GM12873 (cell line): ENCODE measurements around the gene WDR75.

ENCODE experiments used
- CTCF ChIP-seq: IDR thresholded peaks from 2 replicates; pipeline ENCODE4 v1.5.1; 2012; ENCODE audit warnings: low read depth, mild to moderate bottlenecking, moderate library complexity, low read length, control low read depth; ENCODE audit not compliant: insufficient read depth; ENCODE audit errors: missing control alignments

Gene WDR75

GRCh38 chr2:189440947-189441708 lies at the start of gene WDR75:
WDR75 (plus strand) TSS chr2:189441474; CDS start chr2:189441493, 19 bp downstream.
- no peak for TF ChIP-seq CTCF

GRCh38 chr2:189393440-189394111 lies 47.7 kb upstream of the WDR75 start:
- no peak for TF ChIP-seq CTCF

- TF ChIP-seq CTCF: no peak
Measured at GRCh38 chr2:189394525-189394924, 46.7 kb upstream of the WDR75 start.

GRCh38 chr2:189402932-189403331 lies 38.3 kb upstream of the WDR75 start:
- TF ChIP-seq CTCF: no peak

DNA sequence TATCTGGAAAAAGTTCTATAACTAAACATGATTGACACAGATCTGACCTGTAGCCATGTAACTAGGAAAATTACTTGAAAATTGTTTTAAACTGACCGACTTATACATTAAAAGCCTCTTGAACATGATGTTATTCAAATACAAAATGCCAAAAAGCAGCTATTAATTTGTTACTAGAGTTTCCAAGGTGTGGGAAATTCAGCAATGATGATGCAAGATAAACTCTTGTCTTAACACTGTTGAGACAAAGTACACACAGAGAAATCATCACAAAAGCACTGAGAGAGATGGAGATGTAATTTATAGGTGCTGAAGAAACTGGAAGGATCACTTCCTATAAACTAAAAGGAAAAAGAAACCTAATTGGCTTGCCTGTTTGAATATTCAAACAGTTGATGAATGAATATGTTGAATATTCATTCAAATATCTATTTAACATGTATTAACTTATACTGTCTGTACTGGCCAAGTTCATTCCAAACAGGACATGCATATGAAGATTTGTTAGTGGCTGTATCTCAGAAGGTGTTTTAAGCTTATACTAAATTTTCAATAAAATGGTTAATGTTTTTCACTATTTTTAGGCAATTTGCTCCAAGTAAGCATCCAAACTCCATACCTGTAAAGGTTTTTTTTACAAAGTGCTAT lies 34.6 kb upstream of the WDR75 start:
- no peak for TF ChIP-seq CTCF

DNA sequence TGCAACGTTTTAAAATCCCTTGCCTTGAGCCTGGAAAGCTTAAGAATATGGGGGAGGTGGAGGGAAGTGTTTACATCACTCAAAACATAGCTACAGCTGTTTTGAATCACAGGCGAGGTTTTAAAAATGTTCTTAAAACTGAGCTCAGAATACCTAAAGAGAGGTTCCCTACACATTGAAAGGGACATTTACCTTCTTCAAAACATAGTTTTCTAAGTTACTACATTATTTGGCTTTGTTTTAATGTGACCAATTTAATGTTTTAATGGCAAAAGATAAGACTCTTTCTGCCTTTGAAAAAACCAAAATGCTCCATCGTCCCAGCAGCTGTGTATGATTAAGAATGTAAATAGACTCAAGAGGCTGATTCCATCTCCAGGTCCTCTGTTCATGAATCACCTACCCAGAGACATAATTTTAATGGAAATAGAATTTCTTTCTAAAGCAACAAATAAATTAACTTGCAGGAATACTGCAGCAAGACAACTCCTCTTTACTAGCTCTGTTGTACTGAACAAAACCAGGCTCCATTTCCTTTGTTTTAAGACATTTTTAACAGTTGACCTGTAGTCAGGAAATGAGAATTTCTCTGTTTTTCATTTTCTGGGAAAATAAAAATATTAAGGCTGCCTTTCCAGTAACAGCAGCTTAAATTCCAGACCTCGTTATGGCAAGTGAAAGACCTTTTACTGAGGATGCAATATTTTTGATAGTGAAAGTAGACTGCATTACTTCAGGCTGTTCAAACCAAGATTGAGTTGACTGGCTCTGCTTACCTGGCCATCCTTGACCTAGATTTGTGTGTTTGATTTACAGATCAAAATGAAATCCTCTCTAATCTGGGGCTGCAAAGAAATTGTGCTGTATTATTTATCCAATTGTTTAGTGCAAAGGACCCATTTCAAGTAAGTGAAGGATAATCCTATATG lies 33.7 kb upstream of the WDR75 start:
- TF ChIP-seq CTCF: no peak
